ENCODE data around the gene RBFOX1. TPM values are rescaled to one million over a fixed set of nuclear protein-coding genes. Genes with fewer than 3 reads are reported as not detected.

Gene RBFOX1
- total and polyA plus RNA-seq, 2 donors from 2014 or later: 0.24 to 0.66 TPM

GRCh38 chr16:7338826-7339225 is 6.2 kb downstream of the RBFOX1 start:
- H3K4me1 ChIP-seq (ENCODE audit: control insufficient read depth in 2 of 3, insufficient read depth in 2 of 3, low read depth in 1 of 3, low read length in 3 of 3): no peaks in the 10 kb centered on the region
- DNase-seq (no peak), FAIRE-seq (no peak)
- H3K9ac ChIP-seq (ENCODE audit: low read length in 3 of 3): no peak overlapping the region
- H3K27ac ChIP-seq (ENCODE audit: low read depth in 2 of 2, low read length in 2 of 2): no peak overlapping the region
- H3K36me3 ChIP-seq (ENCODE audit: control insufficient read depth in 2 of 3, insufficient read depth in 3 of 3, low read length in 3 of 3): no peaks in the 10 kb centered on the region
- no peaks in the 10 kb centered on the region for H3K9me3 ChIP-seq (ENCODE audit: control insufficient read depth in 2 of 3, insufficient read depth in 1 of 3, low read length in 3 of 3)
- no peak overlapping the region for H3K4me3 ChIP-seq (ENCODE audit: low read length in 3 of 3)
- intact Hi-C loops (cut with DNase I): no loop called here
- no peaks in the 10 kb centered on the region for H3K27me3 ChIP-seq (ENCODE audit: control insufficient read depth, insufficient read depth, low read length)
- TF ChIP-seq CTCF (IDR thresholded peaks at IDR 0.05; ENCODE audit: borderline replicate concordance, extremely low read depth, insufficient read depth): no peak

GRCh38 chr16:7339700-7340099 is 7.1 kb downstream of the RBFOX1 start:
- no peak for FAIRE-seq
- intact Hi-C loops (cut with DNase I): no loop called here

GRCh38 chr16:7340938-7341337 is 8.3 kb downstream of the RBFOX1 start:
- FAIRE-seq (no peak), DNase-seq (no peak)
- H3K9ac ChIP-seq (ENCODE audit: low read length in 3 of 3): no peak overlapping the region
- H3K27me3 ChIP-seq (ENCODE audit: control insufficient read depth, insufficient read depth, low read length): no peaks in the 10 kb centered on the region
- H3K4me3 ChIP-seq (ENCODE audit: low read length in 3 of 3): no peak overlapping the region
- no peak for TF ChIP-seq CTCF (IDR thresholded peaks at IDR 0.05; ENCODE audit: borderline replicate concordance, extremely low read depth, insufficient read depth)
- no peaks in the 10 kb centered on the region for H3K36me3 ChIP-seq (ENCODE audit: control insufficient read depth in 2 of 3, insufficient read depth in 3 of 3, low read length in 3 of 3)
- intact Hi-C loops (cut with DNase I): no loop called here
- H3K9me3 ChIP-seq (ENCODE audit: control insufficient read depth in 2 of 3, insufficient read depth in 1 of 3, low read length in 3 of 3): no peaks in the 10 kb centered on the region
- no peaks in the 10 kb centered on the region for H3K4me1 ChIP-seq (ENCODE audit: control insufficient read depth in 2 of 3, insufficient read depth in 2 of 3, low read depth in 1 of 3, low read length in 3 of 3)
- no peak overlapping the region for H3K27ac ChIP-seq (ENCODE audit: low read depth in 2 of 2, low read length in 2 of 2)

More at GRCh38 chr16:7339700-7340099, 7.1 kb downstream of the RBFOX1 start:
- Histone ChIP-seq H3K9ac (ENCODE audit: low read length in 3 of 3) (no peak overlapping the region), H3K36me3 (ENCODE audit: control insufficient read depth in 2 of 3, insufficient read depth in 3 of 3, low read length in 3 of 3) (no peaks in the 10 kb centered on the region), H3K27ac (ENCODE audit: low read depth in 2 of 2, low read length in 2 of 2) (no peak overlapping the region), H3K4me3 (ENCODE audit: low read length in 3 of 3) (no peak overlapping the region), H3K9me3 (ENCODE audit: control insufficient read depth in 2 of 3, insufficient read depth in 1 of 3, low read length in 3 of 3) (no peaks in the 10 kb centered on the region), H3K4me1 (ENCODE audit: control insufficient read depth in 2 of 3, insufficient read depth in 2 of 3, low read depth in 1 of 3, low read length in 3 of 3) (no peaks in the 10 kb centered on the region), H3K27me3 (ENCODE audit: control insufficient read depth, insufficient read depth, low read length) (no peaks in the 10 kb centered on the region)
- DNase-seq: no peak
- no peak for TF ChIP-seq CTCF (IDR thresholded peaks at IDR 0.05; ENCODE audit: borderline replicate concordance, extremely low read depth, insufficient read depth)

GRCh38 chr16:7342598-7342997 is 10.0 kb downstream of the RBFOX1 start:
- no peaks in the 10 kb centered on the region for H3K36me3 ChIP-seq (ENCODE audit: control insufficient read depth in 2 of 3, insufficient read depth in 3 of 3, low read length in 3 of 3)
- no peaks in the 10 kb centered on the region for H3K27me3 ChIP-seq (ENCODE audit: control insufficient read depth, insufficient read depth, low read length)
- intact Hi-C loops (cut with DNase I): no loop called here
- H3K27ac ChIP-seq (ENCODE audit: low read depth in 2 of 2, low read length in 2 of 2): no peak overlapping the region
- no peak overlapping the region for H3K4me3 ChIP-seq (ENCODE audit: low read length in 3 of 3)
- H3K4me1 ChIP-seq (ENCODE audit: control insufficient read depth in 2 of 3, insufficient read depth in 2 of 3, low read depth in 1 of 3, low read length in 3 of 3): no peaks in the 10 kb centered on the region
- TF ChIP-seq CTCF (IDR thresholded peaks at IDR 0.05; ENCODE audit: borderline replicate concordance, extremely low read depth, insufficient read depth): no peak
- DNase-seq: no peak
- H3K9ac ChIP-seq (ENCODE audit: low read length in 3 of 3): no peak overlapping the region
- H3K9me3 ChIP-seq (ENCODE audit: control insufficient read depth in 2 of 3, insufficient read depth in 1 of 3, low read length in 3 of 3): no peaks in the 10 kb centered on the region
- FAIRE-seq: no peak
